H9 (cell line): ENCODE measurements around the gene FRMD1. TPM values are rescaled to one million over a fixed set of nuclear protein-coding genes. Genes with fewer than 3 reads are reported as not detected.

Source experiments
- DNase-seq: peaks from one replicate; pipeline ENCODE4 v3.0.0-alpha.2; 2017
- H2AFZ ChIP-seq: one replicate; pipeline ENCODE4 v1.6.1; 2013; ENCODE audit warnings: mild to moderate bottlenecking, low read length, control low read depth, moderate library complexity
- H2AK5ac ChIP-seq: 2 replicates; pipeline ENCODE4 v1.6.1; 2013; ENCODE audit warnings: low read length, control low read depth, mixed read lengths; ENCODE audit not compliant: insufficient read length
- H2BK120ac ChIP-seq: one replicate; pipeline ENCODE4 v1.6.1; 2013; ENCODE audit warnings: low read depth, mild to moderate bottlenecking, low read length, control low read depth, inconsistent platforms; ENCODE audit not compliant: poor library complexity, severe bottlenecking
- H2BK12ac ChIP-seq: 2 replicates; pipeline ENCODE4 v1.6.1; 2013; ENCODE audit warnings: low read length, control low read depth, mixed read lengths, low read depth; ENCODE audit not compliant: insufficient read length
- H2BK15ac ChIP-seq: 2 replicates; pipeline ENCODE4 v1.6.1; 2013; ENCODE audit warnings: low read depth, low read length, control low read depth
- H2BK20ac ChIP-seq: one replicate; pipeline ENCODE4 v1.6.1; 2013; ENCODE audit warnings: low read depth, mild to moderate bottlenecking, low read length, control low read depth, inconsistent platforms; ENCODE audit not compliant: poor library complexity, severe bottlenecking
- H2BK5ac ChIP-seq: 2 replicates; pipeline ENCODE4 v1.6.1; 2013; ENCODE audit warnings: low read length, control low read depth, mixed read lengths; ENCODE audit not compliant: insufficient read length
- H3K14ac ChIP-seq: 2 replicates; pipeline ENCODE4 v1.6.1; 2013; ENCODE audit warnings: low read length, control low read depth; ENCODE audit not compliant: insufficient read depth
- H3K18ac ChIP-seq: 2 replicates; pipeline ENCODE4 v1.6.1; 2013; ENCODE audit warnings: low read depth, mild to moderate bottlenecking, mixed read lengths, low read length, control low read depth; ENCODE audit not compliant: insufficient read length
- H3K23ac ChIP-seq: 2 replicates; pipeline ENCODE4 v1.6.1; 2013; ENCODE audit warnings: low read length, control low read depth, mixed read lengths, low read depth; ENCODE audit not compliant: insufficient read length
- H3K23me2 ChIP-seq: 2 replicates; pipeline ENCODE4 v1.6.1; 2013; ENCODE audit warnings: low read depth, mild to moderate bottlenecking, mixed read lengths, low read length, control low read depth; ENCODE audit not compliant: insufficient read length, poor library complexity, severe bottlenecking
- H3K27ac ChIP-seq: 2 replicates; pipeline ENCODE4 v1.5.1; 2013; ENCODE audit warnings: low read length, control low read depth, mixed read lengths, low read depth; ENCODE audit not compliant: insufficient read length
- H3K27me3 ChIP-seq: 2 replicates; pipeline ENCODE4 v1.6.1; 2013; ENCODE audit warnings: low read length, control low read depth, inconsistent platforms; ENCODE audit not compliant: insufficient read depth
- H3K4ac ChIP-seq: 2 replicates; pipeline ENCODE4 v1.6.1; 2013; ENCODE audit warnings: low read depth, mild to moderate bottlenecking, control low read depth, inconsistent platforms, low read length, moderate library complexity
- H3K4me1 ChIP-seq: 2 replicates; pipeline ENCODE4 v1.6.1; 2013; ENCODE audit warnings: low read length, control low read depth, inconsistent platforms; ENCODE audit not compliant: insufficient read depth
- H3K4me2 ChIP-seq: 2 replicates; pipeline ENCODE4 v1.6.1; 2013; ENCODE audit warnings: low read length, control low read depth, mixed read lengths; ENCODE audit not compliant: insufficient read length, insufficient read depth
- H3K56ac ChIP-seq: 2 replicates; pipeline ENCODE4 v1.6.1; 2013; ENCODE audit warnings: low read depth, mild to moderate bottlenecking, mixed read lengths, low read length, control low read depth; ENCODE audit not compliant: insufficient read length
- H3K79me1 ChIP-seq: 2 replicates; pipeline ENCODE4 v1.6.1; 2013; ENCODE audit warnings: low read depth, mild to moderate bottlenecking, moderate library complexity, low read length, control low read depth, inconsistent platforms; ENCODE audit not compliant: insufficient read depth, poor library complexity, severe bottlenecking
- H3K79me2 ChIP-seq: 2 replicates; pipeline ENCODE4 v1.6.1; 2013; ENCODE audit warnings: low read length, control low read depth, inconsistent platforms; ENCODE audit not compliant: insufficient read depth
- H3K9ac ChIP-seq: 2 replicates; pipeline ENCODE4 v1.6.1; 2013; ENCODE audit warnings: low read length, control low read depth, mixed read lengths; ENCODE audit not compliant: insufficient read length; ENCODE audit errors: extremely low read depth
- H3K9me3 ChIP-seq: one replicate; pipeline ENCODE4 v1.6.1; 2013; ENCODE audit warnings: low read depth, low read length, inconsistent platforms; ENCODE audit not compliant: control insufficient read depth
- H3T11ph ChIP-seq: one replicate; pipeline ENCODE4 v1.6.1; 2013; ENCODE audit warnings: mild to moderate bottlenecking, low read length, control low read depth, inconsistent platforms
- H4K20me1 ChIP-seq: one replicate; pipeline ENCODE4 v1.6.1; 2013; ENCODE audit not compliant: control insufficient read depth, insufficient read length, insufficient read depth
- H4K5ac ChIP-seq: 2 replicates; pipeline ENCODE4 v1.6.1; 2013; ENCODE audit warnings: low read depth, mild to moderate bottlenecking, mixed read lengths, low read length, control low read depth; ENCODE audit not compliant: insufficient read length
- H4K8ac ChIP-seq: replicated peaks from 2 replicates; pipeline ENCODE4 v1.6.1; 2013; ENCODE audit warnings: low read length, control low read depth, mixed read lengths, low read depth; ENCODE audit not compliant: insufficient read length
- H4K91ac ChIP-seq: 2 replicates; pipeline ENCODE4 v1.6.1; 2013; ENCODE audit warnings: low read depth, mild to moderate bottlenecking, moderate library complexity, mixed read lengths, low read length, control low read depth; ENCODE audit not compliant: insufficient read length
- H3K27ac Mint-ChIP-seq, 3 experiments: 2 replicates in 2 of 3; 3 replicates in 1 of 3; pipeline ENCODE4 v1.8.0; 2020 to 2021; ENCODE audit warnings: mixed read lengths in 3 of 3, mild to moderate bottlenecking in 1 of 3, moderate library complexity in 1 of 3
- H3K27me3 Mint-ChIP-seq: 2 replicates; pipeline ENCODE4 v1.8.0; 2021; ENCODE audit warnings: low read depth, mild to moderate bottlenecking, moderate library complexity, mixed read lengths
- H3K36me3 Mint-ChIP-seq, 3 experiments: 2 replicates in 2 of 3; 3 replicates in 1 of 3; pipeline ENCODE4 v1.8.0; 2020 to 2021; ENCODE audit warnings: low read depth in 3 of 3, mixed read lengths in 3 of 3; ENCODE audit not compliant: insufficient read depth in 1 of 3
- H3K4me1 Mint-ChIP-seq, 2 experiments: 2 replicates each; pipeline ENCODE4 v1.8.0; 2020; ENCODE audit warnings: mixed read lengths in 2 of 2
- H3K4me3 Mint-ChIP-seq, 2 experiments: 2 replicates in 1 of 2; 3 replicates in 1 of 2; pipeline ENCODE4 v1.8.0; 2020 to 2021; ENCODE audit warnings: mild to moderate bottlenecking in 2 of 2, mixed read lengths in 2 of 2, moderate library complexity in 1 of 2
- H3K9me3 Mint-ChIP-seq, 2 experiments: 2 replicates in 1 of 2; 3 replicates in 1 of 2; pipeline ENCODE4 v1.8.0; 2020; ENCODE audit warnings: mild to moderate bottlenecking in 2 of 2, mixed read lengths in 2 of 2, moderate library complexity in 1 of 2
- WGBS: extraction: QIAGEN DNeasy Blood & Tissue Kit; methylation state at CpG from one replicate; pipeline ENCODE4 v1.1.7; 2013; ENCODE audit warnings: missing lambda C conversion rate, low lambda C conversion rate, mixed read lengths; ENCODE audit not compliant: insufficient read length; ENCODE audit errors: extremely low coverage; 5-methylcytosine and 5-hydroxymethylcytosine counted together
- total RNA-seq: library from RNA; stranded (reverse); gene quantifications from 2 replicates; pipeline ENCODE4 v1.2.1, GENCODE V29; 2021
- TF ChIP-seq, protein P1 (sequence below): fragments of 200-600 bp; sonication (generic); conservative IDR thresholded peaks from 3 replicates; pipeline ENCODE4 v1.8.0; 2021; ENCODE audit warnings: antibody characterized with exemption, mild to moderate bottlenecking

FRMD1 gene
- total RNA-seq, 1 experiment from 2014 or later, result not detected

DNA sequence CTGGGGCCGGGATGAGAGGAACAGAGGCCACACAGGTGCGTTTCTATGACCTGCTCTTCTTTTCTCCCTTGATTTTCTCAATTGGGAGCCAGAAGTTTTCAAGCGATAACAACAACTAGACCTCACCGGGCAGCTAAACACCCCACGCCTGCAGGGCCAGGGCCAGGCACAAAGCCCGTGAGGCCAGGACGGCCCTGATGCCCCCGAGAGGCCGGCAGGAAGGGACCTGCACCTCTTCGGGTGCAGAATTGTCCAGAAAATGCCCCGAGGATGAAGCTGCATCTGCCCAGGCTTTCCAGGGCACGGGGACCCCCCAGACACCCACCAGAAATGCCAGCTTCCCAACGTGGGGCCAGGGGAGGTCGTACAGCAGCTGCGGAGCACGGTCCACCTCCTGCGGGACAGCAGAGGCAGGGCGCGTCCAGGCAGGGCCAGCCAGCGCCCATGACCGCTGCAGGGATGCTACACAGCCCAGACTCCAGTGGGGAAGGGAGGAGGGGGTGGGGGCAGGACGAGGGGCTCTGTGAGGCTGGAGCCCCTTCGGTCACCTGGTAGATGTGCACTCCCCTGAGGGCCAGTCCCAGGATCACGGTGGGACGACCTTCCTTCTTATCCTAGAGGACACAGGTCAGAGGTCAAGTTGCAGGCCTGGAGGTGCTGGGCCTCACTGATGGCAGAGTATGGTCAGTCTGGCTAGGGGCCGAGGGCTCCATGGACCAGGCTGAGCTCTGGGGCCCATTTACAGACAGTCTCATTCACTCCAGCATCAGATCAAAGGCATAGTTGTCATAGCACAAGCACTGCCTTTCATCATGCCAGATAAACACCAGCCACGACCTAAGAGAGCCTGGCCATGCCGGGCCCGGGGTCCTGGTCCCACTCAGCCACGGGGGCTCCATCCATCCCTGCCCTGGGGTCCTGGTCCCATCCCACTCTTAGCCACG is 16.4 kb downstream of the FRMD1 start:
- peaks cover 2% of the 10 kb centered on the region for H4K20me1 ChIP-seq
- H2BK5ac ChIP-seq, result no peak overlapping the region
- no peak overlapping the region for H4K8ac ChIP-seq
- H3K4me1 ChIP-seq, result no peaks in the 10 kb centered on the region
- H3K4ac ChIP-seq, result no peak overlapping the region
- no peak for DNase-seq
- no peak overlapping the region for H2BK12ac ChIP-seq
- H3K9ac ChIP-seq, result no peak overlapping the region
- H2BK20ac ChIP-seq, result no peak overlapping the region
- no peak overlapping the region for H3T11ph ChIP-seq
- H3K23ac ChIP-seq, result no peak overlapping the region
- H3K27ac Mint-ChIP-seq, result no peak overlapping the region
- H3K79me1 ChIP-seq, result no peaks in the 10 kb centered on the region
- H3K56ac ChIP-seq, result no peak overlapping the region
- no peak overlapping the region for H4K91ac ChIP-seq
- no peaks in the 10 kb centered on the region for H3K9me3 ChIP-seq
- H4K5ac ChIP-seq, result no peak overlapping the region
- no peaks in the 10 kb centered on the region for H3K9me3 Mint-ChIP-seq
- TF ChIP-seq, protein P1, sequence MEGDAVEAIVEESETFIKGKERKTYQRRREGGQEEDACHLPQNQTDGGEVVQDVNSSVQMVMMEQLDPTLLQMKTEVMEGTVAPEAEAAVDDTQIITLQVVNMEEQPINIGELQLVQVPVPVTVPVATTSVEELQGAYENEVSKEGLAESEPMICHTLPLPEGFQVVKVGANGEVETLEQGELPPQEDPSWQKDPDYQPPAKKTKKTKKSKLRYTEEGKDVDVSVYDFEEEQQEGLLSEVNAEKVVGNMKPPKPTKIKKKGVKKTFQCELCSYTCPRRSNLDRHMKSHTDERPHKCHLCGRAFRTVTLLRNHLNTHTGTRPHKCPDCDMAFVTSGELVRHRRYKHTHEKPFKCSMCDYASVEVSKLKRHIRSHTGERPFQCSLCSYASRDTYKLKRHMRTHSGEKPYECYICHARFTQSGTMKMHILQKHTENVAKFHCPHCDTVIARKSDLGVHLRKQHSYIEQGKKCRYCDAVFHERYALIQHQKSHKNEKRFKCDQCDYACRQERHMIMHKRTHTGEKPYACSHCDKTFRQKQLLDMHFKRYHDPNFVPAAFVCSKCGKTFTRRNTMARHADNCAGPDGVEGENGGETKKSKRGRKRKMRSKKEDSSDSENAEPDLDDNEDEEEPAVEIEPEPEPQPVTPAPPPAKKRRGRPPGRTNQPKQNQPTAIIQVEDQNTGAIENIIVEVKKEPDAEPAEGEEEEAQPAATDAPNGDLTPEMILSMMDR, result no peak
- no peak overlapping the region for H3K4me2 ChIP-seq
- no peak overlapping the region for H2BK15ac ChIP-seq
- no peaks in the 10 kb centered on the region for H3K27me3 ChIP-seq
- H3K14ac ChIP-seq, result no peak overlapping the region
- H3K27me3 Mint-ChIP-seq, result no peaks in the 10 kb centered on the region; the same call in 1 of the 2 replicates
- no peak overlapping the region for H3K18ac ChIP-seq
- H3K36me3 Mint-ChIP-seq, result no peaks in the 10 kb centered on the region
- H2AK5ac ChIP-seq, result no peak overlapping the region
- no peaks in the 10 kb centered on the region for H3K79me2 ChIP-seq
- no peaks in the 10 kb centered on the region for H3K23me2 ChIP-seq
- no peak overlapping the region for H2BK120ac ChIP-seq
- WGBS, result no CpG with 5 or more reads among the region's 31 CpGs
- H3K4me3 Mint-ChIP-seq, result no peak overlapping the region
- no peak overlapping the region for H3K27ac ChIP-seq
- H3K4me1 Mint-ChIP-seq, result peaks cover 0 to 2% of the 10 kb centered on the region in 2 experiments; a peak in 1 of 4 replicates
- no peak overlapping the region for H2AFZ ChIP-seq
